ENCODE data around the gene CKAP2L. TPM values are rescaled to one million over a fixed set of nuclear protein-coding genes. Genes with fewer than 3 reads are reported as not detected.
A peak's percentile ranks its signal among the peaks of the same experiment; 100 is the strongest.

The CKAP2L gene
- total RNA-seq, 2 donors from 2014 or later, result 6.4 to 13.5 TPM

DNA sequence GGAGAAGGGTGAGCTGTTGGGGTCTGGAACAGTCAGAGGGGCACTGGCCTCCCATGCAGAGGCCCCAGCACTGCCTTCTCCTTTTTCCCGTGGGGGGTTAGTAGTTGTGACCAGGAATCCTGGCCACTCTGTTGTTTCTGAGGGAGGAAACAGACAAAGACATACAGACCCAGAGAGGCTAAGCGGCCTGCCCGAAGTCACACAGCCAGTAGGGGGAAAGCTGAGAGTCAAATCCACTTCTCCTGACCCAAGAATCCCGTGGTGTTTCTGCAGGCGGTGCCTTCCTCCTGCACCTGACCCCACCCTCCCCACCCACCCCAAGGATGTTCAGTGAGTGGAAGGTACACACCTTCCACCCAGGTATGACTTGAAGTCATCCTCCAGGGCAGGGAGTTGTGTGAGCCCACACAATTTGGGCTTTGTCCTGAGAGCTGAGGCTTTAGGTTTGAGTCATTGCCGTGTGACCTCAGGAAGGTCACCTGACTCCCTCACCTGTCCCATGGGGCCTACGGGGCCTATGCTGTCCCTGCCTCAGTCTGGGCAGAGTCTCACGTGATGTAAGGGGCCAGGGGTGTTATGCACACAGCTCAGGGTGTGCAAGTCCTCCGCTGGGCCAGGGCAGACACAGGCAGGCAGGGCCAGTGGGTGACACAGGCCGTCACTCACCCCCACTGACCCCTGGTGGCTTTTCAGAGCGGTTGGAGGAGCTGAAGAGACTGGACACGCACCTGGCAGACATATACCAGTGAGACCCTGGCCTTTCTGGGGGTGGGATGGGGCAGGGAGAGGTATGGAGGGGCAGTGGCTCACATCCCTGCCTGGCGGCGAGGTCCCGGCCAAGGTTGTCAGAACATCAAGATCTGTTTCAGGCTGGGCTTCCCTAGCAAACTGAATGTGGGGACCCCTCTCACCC is 38.6 kb downstream of the CKAP2L start:
- no peaks in the 10 kb centered on the region for H3K9me3 ChIP-seq
- H3K4me1 ChIP-seq, result no peaks in the 10 kb centered on the region
- peak overlapping the region in 1 of 2 donors; percentile 18 for H3K9ac ChIP-seq (ENCODE audit: low read depth in 2 of 2, low read length in 2 of 2)
- no peaks in the 10 kb centered on the region for H3K36me3 ChIP-seq
- no peak overlapping the region for H3K27ac ChIP-seq
- no peaks in the 10 kb centered on the region for H3K27me3 ChIP-seq
- no peak for DNase-seq
- no peak for TF ChIP-seq CTCF (IDR thresholded peaks at IDR 0.05)
- intact Hi-C loops (cut with DNase I), result loop anchor here (2.0 kb wide), 1 partner anchor 125 kb away; no protein-coding TSS in a partner anchor
- H3K4me3 ChIP-seq, result no peak overlapping the region

DNA sequence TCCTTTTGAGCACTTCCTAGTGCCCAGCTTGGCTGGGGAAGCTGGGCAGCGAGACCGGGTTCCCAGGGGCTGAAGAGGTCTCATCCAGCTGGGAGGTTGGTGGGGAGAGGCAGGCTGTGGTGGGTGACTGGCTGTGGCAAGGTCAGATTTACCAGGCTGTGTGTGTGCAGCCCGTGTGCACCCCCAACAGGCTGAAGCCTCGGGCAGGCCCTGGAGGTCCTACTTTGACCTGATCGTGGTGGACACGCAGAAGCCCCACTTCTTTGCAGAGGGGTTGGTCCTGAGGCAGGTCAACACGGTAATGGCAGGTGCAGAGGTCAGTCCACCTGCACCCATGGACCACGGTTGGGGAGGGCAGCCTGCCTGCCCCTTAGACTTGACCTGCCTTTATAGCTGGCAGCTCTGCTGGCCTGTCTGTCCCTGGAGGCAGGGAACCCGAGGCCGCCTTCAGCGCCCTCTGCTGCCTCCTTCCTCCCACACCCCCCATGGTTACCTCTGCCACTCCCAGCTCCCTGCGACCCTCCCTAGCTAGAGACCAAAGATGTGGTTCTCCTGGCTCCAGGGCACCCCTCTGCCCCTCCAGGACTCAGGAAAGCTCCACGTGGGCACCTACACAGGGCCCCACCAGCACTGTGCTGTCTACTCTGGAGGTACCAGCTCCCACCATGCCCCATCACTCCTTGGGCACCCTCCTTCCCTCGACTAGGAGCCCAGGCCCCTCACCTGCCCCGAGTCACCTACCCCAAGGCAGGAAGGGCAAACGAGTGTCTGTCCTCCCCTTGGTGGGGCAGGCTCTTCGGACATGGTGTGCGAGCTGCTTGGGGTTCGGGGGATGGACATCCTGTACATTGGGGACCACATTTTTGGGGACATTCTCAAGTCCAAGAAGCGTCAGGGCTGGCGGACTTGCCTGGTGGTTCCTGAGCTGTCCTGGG is 39.6 kb downstream of the CKAP2L start:
- Histone ChIP-seq H3K27ac (no peak overlapping the region), H3K27me3 (no peaks in the 10 kb centered on the region), H3K9ac (ENCODE audit: low read depth in 2 of 2, low read length in 2 of 2) (no peak overlapping the region), H3K9me3 (no peaks in the 10 kb centered on the region), H3K4me3 (no peak overlapping the region), H3K36me3 (no peaks in the 10 kb centered on the region), H3K4me1 (no peaks in the 10 kb centered on the region)
- TF ChIP-seq CTCF (IDR thresholded peaks at IDR 0.05), result no peak
- intact Hi-C loops (cut with DNase I), result no loop called here
- DNase-seq, result no peak

GRCh38 chr2:112723995-112724394 is 40.4 kb downstream of the CKAP2L start:
- no peaks in the 10 kb centered on the region for H3K9me3 ChIP-seq
- H3K27ac ChIP-seq, result no peak overlapping the region
- no peak for TF ChIP-seq CTCF (IDR thresholded peaks at IDR 0.05)
- no peak for DNase-seq
- no peak overlapping the region for H3K4me3 ChIP-seq
- H3K4me1 ChIP-seq, result no peaks in the 10 kb centered on the region
- no peaks in the 10 kb centered on the region for H3K27me3 ChIP-seq
- H3K9ac ChIP-seq (ENCODE audit: low read depth in 2 of 2, low read length in 2 of 2), result no peak overlapping the region
- intact Hi-C loops (cut with DNase I), result no loop called here
- no peaks in the 10 kb centered on the region for H3K36me3 ChIP-seq

GRCh38 chr2:112723547-112723940 is 40.9 kb downstream of the CKAP2L start:
- H3K27ac ChIP-seq, result no peak overlapping the region
- no peaks in the 10 kb centered on the region for H3K27me3 ChIP-seq
- H3K36me3 ChIP-seq, result no peaks in the 10 kb centered on the region
- intact Hi-C loops (cut with DNase I), result no loop called here
- no peak for DNase-seq
- no peak overlapping the region for H3K9ac ChIP-seq (ENCODE audit: low read depth in 2 of 2, low read length in 2 of 2)
- no peak overlapping the region for H3K4me3 ChIP-seq
- TF ChIP-seq CTCF (IDR thresholded peaks at IDR 0.05), result no peak
- H3K9me3 ChIP-seq, result no peaks in the 10 kb centered on the region
- H3K4me1 ChIP-seq, result no peaks in the 10 kb centered on the region

- Histone ChIP-seq H3K4me1 (no peaks in the 10 kb centered on the region), H3K9me3 (no peaks in the 10 kb centered on the region), H3K4me3 (no peak overlapping the region), H3K36me3 (no peaks in the 10 kb centered on the region), H3K27me3 (no peaks in the 10 kb centered on the region), H3K27ac (no peak overlapping the region), H3K9ac (ENCODE audit: low read depth in 2 of 2, low read length in 2 of 2) (no peak overlapping the region)
- intact Hi-C loops (cut with DNase I), result no loop called here
- no peak for TF ChIP-seq CTCF (IDR thresholded peaks at IDR 0.05)
- DNase-seq, result no peak
Observed at GRCh38 chr2:112722816-112723546, 41.4 kb downstream of the CKAP2L start.
